Measurements from ENCODE around the gene ADM2. TPM values are rescaled to one million over a fixed set of nuclear protein-coding genes. Genes with fewer than 3 reads are reported as not detected.

ADM2 gene
- polyA plus RNA-seq, 1 experiment: 3.1 TPM

- Histone ChIP-seq H3K27ac (ENCODE audit: low read depth, low read length) (no peak overlapping the region), H3K4me3 (ENCODE audit: low read depth, low read length) (peak overlapping the region; percentile 48), H3K27me3 (ENCODE audit: control insufficient read depth, insufficient read depth, low read length) (peaks cover 5% of the 10 kb centered on the region), H3K9me3 (ENCODE audit: control insufficient read depth, insufficient read depth, low read length) (peaks cover 11% of the 10 kb centered on the region; the same call in 1 of the 2 replicates)
- CTCF ChIA-PET: interaction anchor here (1.1 kb wide), 1 partner anchor 34 kb away, joined by 3 read pairs; the partner anchor contains the start of gene SYCE3
- DNase-seq (ENCODE audit: low read depth, low spot score): no peak
- POLR2A ChIA-PET: no interaction called here
- no peak for TF ChIP-seq CTCF (IDR thresholded peaks at IDR 0.05; ENCODE audit: low read depth, low read length)
These were observed 48.1 kb downstream of the ADM2 start for GRCh38 chr22:50529416-50529896.

GRCh38 chr22:50529897-50530579 lies 48.7 kb downstream of the ADM2 start, which contains the start of gene TYMP:
Gene TYMP (minus strand): TSS chr22:50530012. CDS start chr22:50529709, 303 bp downstream.
- CTCF ChIA-PET: interaction anchor here (1.1 kb wide), 1 partner anchor 33 kb away, joined by 3 read pairs; the partner anchor contains the start of gene SYCE3
- Histone ChIP-seq H3K9me3 (ENCODE audit: control insufficient read depth, insufficient read depth, low read length) (peaks cover 11% of the 10 kb centered on the region; the same call in 1 of the 2 replicates), H3K27ac (ENCODE audit: low read depth, low read length) (no peak within 1 kb of the TSS), H3K27me3 (ENCODE audit: control insufficient read depth, insufficient read depth, low read length) (peaks cover 5% of the 10 kb centered on the region), H3K4me3 (ENCODE audit: low read depth, low read length) (peak within 1 kb of the TSS; percentile 53)
- TF ChIP-seq CTCF (IDR thresholded peaks at IDR 0.05; ENCODE audit: low read depth, low read length): no peak
- POLR2A ChIA-PET: no interaction called here
- no peak for DNase-seq (ENCODE audit: low read depth, low spot score)

DNA sequence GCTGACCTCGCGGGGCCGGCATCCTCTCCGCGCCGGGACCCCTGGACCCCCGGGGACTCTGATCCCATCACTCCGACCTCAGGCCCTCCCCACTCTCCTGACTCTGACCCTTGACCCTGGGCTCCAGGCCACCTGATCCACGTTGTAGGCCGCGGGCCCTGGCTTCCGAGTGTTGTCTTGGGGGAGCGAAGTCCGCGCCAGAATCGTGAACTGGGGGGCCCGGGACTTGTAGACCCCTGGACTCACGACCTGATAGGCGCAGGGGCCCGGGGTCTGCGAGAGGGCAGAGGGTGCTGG lies 49.2 kb downstream of the ADM2 start:
- Histone ChIP-seq H3K27ac (ENCODE audit: low read depth, low read length) (no peak overlapping the region), H3K4me3 (ENCODE audit: low read depth, low read length) (peak overlapping the region; percentile 53), H3K9me3 (ENCODE audit: control insufficient read depth, insufficient read depth, low read length) (peaks cover 11% of the 10 kb centered on the region; the same call in 1 of the 2 replicates), H3K27me3 (ENCODE audit: control insufficient read depth, insufficient read depth, low read length) (peaks cover 5% of the 10 kb centered on the region)
- ChIA-PET CTCF (interaction anchor here (0.6 kb wide), 1 partner anchor 18 kb away, joined by 3 read pairs; no protein-coding TSS in a partner anchor), POLR2A (no interaction called here)
- TF ChIP-seq CTCF (IDR thresholded peaks at IDR 0.05; ENCODE audit: low read depth, low read length): no peak
- no peak for DNase-seq (ENCODE audit: low read depth, low spot score)

DNA sequence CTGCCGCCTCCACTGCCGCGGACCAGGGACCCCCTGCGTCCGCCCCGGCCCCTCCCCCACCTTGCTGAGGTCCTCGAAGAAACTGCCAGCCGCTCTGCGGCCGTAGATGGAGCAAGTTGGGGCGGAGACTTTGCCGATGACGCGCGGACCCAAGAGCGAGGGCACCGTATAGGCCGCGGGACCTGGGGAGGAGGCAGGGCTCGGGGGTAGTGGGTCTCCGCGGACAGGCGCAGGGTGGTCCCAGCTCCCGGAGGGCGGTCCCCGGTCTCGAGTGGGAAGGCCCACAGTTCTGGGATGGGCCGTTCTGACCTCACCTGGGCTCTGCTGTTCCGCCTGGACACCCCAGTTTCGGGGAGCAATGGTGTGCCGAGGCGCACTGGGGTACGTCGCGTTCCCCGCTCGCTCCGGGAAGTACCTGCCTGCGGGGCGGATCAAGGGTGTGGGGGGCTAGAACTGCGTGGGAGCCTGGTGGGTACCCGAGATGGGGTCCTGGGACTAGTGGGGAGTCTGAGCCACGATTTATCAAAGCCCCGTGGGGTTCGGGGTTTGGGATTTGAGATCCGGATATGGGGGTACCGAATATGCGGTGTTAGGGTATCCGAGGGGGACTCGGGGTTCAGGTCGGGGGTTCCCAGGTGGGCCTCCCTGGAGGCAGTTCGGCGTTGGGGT lies 49.7 kb downstream of the ADM2 start:
- peak overlapping the region; percentile 53 for H3K4me3 ChIP-seq (ENCODE audit: low read depth, low read length)
- no peak for DNase-seq (ENCODE audit: low read depth, low spot score)
- H3K27me3 ChIP-seq (ENCODE audit: control insufficient read depth, insufficient read depth, low read length): peaks cover 5% of the 10 kb centered on the region
- H3K9me3 ChIP-seq (ENCODE audit: control insufficient read depth, insufficient read depth, low read length): peaks cover 11% of the 10 kb centered on the region; the same call in 1 of the 2 replicates
- ChIA-PET CTCF (interaction anchor here (0.6 kb wide), 1 partner anchor 19 kb away, joined by 3 read pairs; no protein-coding TSS in a partner anchor), POLR2A (interaction anchor here (1.2 kb wide), 1 partner anchor 47 kb away, joined by 3 read pairs; no protein-coding TSS in a partner anchor)
- no peak for TF ChIP-seq CTCF (IDR thresholded peaks at IDR 0.05; ENCODE audit: low read depth, low read length)
- H3K27ac ChIP-seq (ENCODE audit: low read depth, low read length): no peak overlapping the region
